Esophagus (tissue), 2 donors: ENCODE data around the gene CNOT11. TPM values are rescaled to one million over a fixed set of nuclear protein-coding genes. Genes with fewer than 3 reads are reported as not detected.
"Not testable (repeated sequence)": the region's sequence is repeated elsewhere in the genome, so short reads cannot be mapped to it uniquely, and the experiment has no call there.

Experiments used
- H3K27ac ChIP-seq, 2 donors: one replicate each; pipeline ENCODE4 v1.5.1; 2013; ENCODE audit warnings: low read depth in 2 of 2, mild to moderate bottlenecking in 2 of 2, inconsistent platforms in 1 of 2, low read length in 1 of 2, moderate library complexity in 1 of 2
- H3K27me3 ChIP-seq, 2 donors: one replicate each; pipeline ENCODE4 v1.6.1; 2013; ENCODE audit warnings: low read length in 2 of 2, control low read depth in 1 of 2, mild to moderate bottlenecking in 1 of 2; ENCODE audit not compliant: insufficient read depth in 2 of 2, control insufficient read depth in 1 of 2
- H3K36me3 ChIP-seq, 2 donors: one replicate each; pipeline ENCODE4 v1.6.1; 2013; ENCODE audit warnings: low read length in 1 of 2; ENCODE audit not compliant: control insufficient read depth in 2 of 2, insufficient read depth in 2 of 2
- H3K4me1 ChIP-seq, 2 donors: one replicate each; pipeline ENCODE4 v1.6.1; 2013; ENCODE audit warnings: low read length in 1 of 2; ENCODE audit not compliant: control insufficient read depth in 2 of 2, insufficient read depth in 2 of 2
- H3K4me3 ChIP-seq, 2 donors: one replicate each; pipeline ENCODE4 v1.5.1; 2013; ENCODE audit warnings: low read length in 2 of 2, mild to moderate bottlenecking in 2 of 2, low read depth in 1 of 2, moderate library complexity in 1 of 2
- H3K9me3 ChIP-seq, 2 donors: one replicate each; pipeline ENCODE4 v1.6.1; 2013; ENCODE audit warnings: mild to moderate bottlenecking in 2 of 2, low read depth in 1 of 2, low read length in 1 of 2, moderate library complexity in 1 of 2; ENCODE audit not compliant: control insufficient read depth in 2 of 2, insufficient read depth in 1 of 2
- WGBS, 2 donors: extraction: QIAGEN DNeasy Blood & Tissue Kit; methylation state at CpG; one replicate each; pipeline ENCODE4 v1.1.7; 2013; 5-methylcytosine and 5-hydroxymethylcytosine counted together
- polyA plus RNA-seq, 2 donors: library from polyadenylated mRNA; stranded (reverse); fragments of 200-250 nt; gene quantifications; one replicate each; pipeline ENCODE4 v1.2.3, GENCODE V29; 2013
- donor health status: healthy with polysubstance abuse.
- donor health status: Bipolar disorder and iron deficiency.

CNOT11 gene
- 10 to 100 TPM; 14.7 to 25.4 TPM for polyA plus RNA-seq

GRCh38 chr2:101252408-101253012 is at the start of gene CNOT11:
CNOT11 (plus strand) TSS chr2:101252886; CDS start chr2:101252965, 79 bp downstream.
- Histone ChIP-seq H3K27ac (peak within 1 kb of the TSS; percentile 93 to 98), H3K27me3 (no peaks in the 10 kb centered on the region), H3K4me1 (peaks cover 0 to 2% of the 10 kb centered on the region in 2 donors), H3K4me3 (peak within 1 kb of the TSS; percentile 94 to 97), H3K9me3 (no peaks in the 10 kb centered on the region), H3K36me3 (no peaks in the 10 kb centered on the region)
- 0 to 1% methylated on average over 57 to 63 of the region's 63 CpGs for WGBS, 2 donors

GRCh38 chr2:101204400-101205115 is 48.1 kb upstream of the CNOT11 start:
- Histone ChIP-seq H3K27me3 (no peaks in the 10 kb centered on the region), H3K9me3 (no peaks in the 10 kb centered on the region), H3K27ac (no peak overlapping the region), H3K36me3 (no peaks in the 10 kb centered on the region), H3K4me3 (no peak overlapping the region), H3K4me1 (no peaks in the 10 kb centered on the region)
- WGBS, 2 donors, result 90 to 92% methylated on average over 4 of the region's 4 CpGs

- Histone ChIP-seq H3K27ac (no peak overlapping the region), H3K4me3 (no peak overlapping the region)
These were observed 46.9 kb upstream of the CNOT11 start for GRCh38 chr2:101205521-101206479.

GRCh38 chr2:101208830-101209229 is 43.9 kb upstream of the CNOT11 start:
- Histone ChIP-seq H3K9me3 (no peaks in the 10 kb centered on the region), H3K27me3 (no peaks in the 10 kb centered on the region), H3K4me3 (no peak overlapping the region), H3K27ac (no peak overlapping the region), H3K36me3 (no peaks in the 10 kb centered on the region), H3K4me1 (no peaks in the 10 kb centered on the region)
- WGBS, 2 donors, result 70% methylated on average over 4 of the region's 4 CpGs

More at GRCh38 chr2:101205521-101206479, 46.9 kb upstream of the CNOT11 start:
- no peaks in the 10 kb centered on the region for H3K4me1 ChIP-seq
- H3K36me3 ChIP-seq, result no peaks in the 10 kb centered on the region
- no peaks in the 10 kb centered on the region for H3K9me3 ChIP-seq
- WGBS, 2 donors, result 38 to 41% methylated on average over 15 of the region's 15 CpGs
- no peaks in the 10 kb centered on the region for H3K27me3 ChIP-seq

GRCh38 chr2:101219246-101219645 is 33.4 kb upstream of the CNOT11 start:
- no peak overlapping the region for H3K27ac ChIP-seq
- H3K27me3 ChIP-seq, result no peaks in the 10 kb centered on the region

GRCh38 chr2:101220091-101220490 is 32.6 kb upstream of the CNOT11 start:
- not testable (repeated sequence) for H3K36me3 ChIP-seq
- 91% methylated on average over 7 of the region's 7 CpGs for WGBS, 2 donors

More at GRCh38 chr2:101219246-101219645, 33.4 kb upstream of the CNOT11 start:
- no peaks in the 10 kb centered on the region for H3K4me1 ChIP-seq
- 84 to 90% methylated on average over 7 of the region's 7 CpGs for WGBS, 2 donors
- H3K9me3 ChIP-seq, result no peaks in the 10 kb centered on the region
- H3K4me3 ChIP-seq, result no peak overlapping the region
- no peaks in the 10 kb centered on the region for H3K36me3 ChIP-seq

GRCh38 chr2:101223814-101224231 is 28.9 kb upstream of the CNOT11 start:
- Histone ChIP-seq H3K36me3 (no peaks in the 10 kb centered on the region), H3K9me3 (no peaks in the 10 kb centered on the region), H3K4me1 (no peaks in the 10 kb centered on the region), H3K4me3 (no peak overlapping the region), H3K27me3 (no peaks in the 10 kb centered on the region), H3K27ac (no peak overlapping the region)
- WGBS, 2 donors, result 70% methylated on average over 7 of the region's 7 CpGs

More at GRCh38 chr2:101220091-101220490, 32.6 kb upstream of the CNOT11 start:
- H3K4me1 ChIP-seq, H3K27me3 ChIP-seq, H3K27ac ChIP-seq, H3K9me3 ChIP-seq, H3K4me3 ChIP-seq: not testable (repeated sequence)

- Histone ChIP-seq H3K27ac (no peak overlapping the region), H3K9me3 (no peaks in the 10 kb centered on the region), H3K4me3 (no peak overlapping the region), H3K27me3 (no peaks in the 10 kb centered on the region), H3K36me3 (no peaks in the 10 kb centered on the region), H3K4me1 (no peaks in the 10 kb centered on the region)
- 48 to 85% methylated on average over 2 of the region's 2 CpGs for WGBS, 2 donors
These were observed 22.1 kb upstream of the CNOT11 start for GRCh38 chr2:101230541-101231001.

GRCh38 chr2:101231240-101231639 is 21.4 kb upstream of the CNOT11 start:
- Histone ChIP-seq H3K4me3 (no peak overlapping the region), H3K27ac (no peak overlapping the region), H3K36me3 (no peaks in the 10 kb centered on the region), H3K27me3 (no peaks in the 10 kb centered on the region), H3K9me3 (no peaks in the 10 kb centered on the region), H3K4me1 (no peaks in the 10 kb centered on the region)
- 81 to 92% methylated on average over 1 of the region's 1 CpG for WGBS, 2 donors
